ENCODE results near the gene PARD3.

PARD3 gene

DNA sequence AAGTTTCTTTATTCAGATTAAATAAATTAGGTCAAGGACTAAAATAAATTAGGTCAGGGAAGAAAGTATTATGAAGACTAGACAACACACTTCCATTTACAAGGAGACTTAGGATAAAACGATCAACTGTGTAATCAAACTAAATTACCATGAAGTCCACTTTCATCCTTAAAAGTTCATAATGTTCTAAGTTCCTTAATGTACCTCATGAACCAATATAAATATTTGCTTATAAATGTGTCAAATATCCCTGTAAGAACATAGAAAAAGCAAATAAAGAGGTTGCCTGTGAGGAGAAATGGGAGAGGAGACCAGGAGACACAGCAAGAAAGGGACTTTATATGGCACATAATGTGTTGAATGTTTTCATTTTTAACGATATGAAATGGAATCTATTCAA lies 345.6 kb downstream of the PARD3 start:
- H3K9me3 ChIP-seq (ENCODE audit: control insufficient read depth, insufficient read depth, low read length), result no peaks in the 10 kb centered on the region
- no peaks in the 10 kb centered on the region for H3K4me1 ChIP-seq (ENCODE audit: control insufficient read depth, low read length)
- H3K9me2 ChIP-seq (replicated peaks; ENCODE audit: control insufficient read depth, low read length), result no peaks in the 10 kb centered on the region
- H4K20me1 ChIP-seq (ENCODE audit: control insufficient read depth, insufficient read depth, low read depth, low read length), result no peaks in the 10 kb centered on the region
- no peak overlapping the region for H3K4me2 ChIP-seq (ENCODE audit: low read length)
- TF ChIP-seq, protein P1, sequence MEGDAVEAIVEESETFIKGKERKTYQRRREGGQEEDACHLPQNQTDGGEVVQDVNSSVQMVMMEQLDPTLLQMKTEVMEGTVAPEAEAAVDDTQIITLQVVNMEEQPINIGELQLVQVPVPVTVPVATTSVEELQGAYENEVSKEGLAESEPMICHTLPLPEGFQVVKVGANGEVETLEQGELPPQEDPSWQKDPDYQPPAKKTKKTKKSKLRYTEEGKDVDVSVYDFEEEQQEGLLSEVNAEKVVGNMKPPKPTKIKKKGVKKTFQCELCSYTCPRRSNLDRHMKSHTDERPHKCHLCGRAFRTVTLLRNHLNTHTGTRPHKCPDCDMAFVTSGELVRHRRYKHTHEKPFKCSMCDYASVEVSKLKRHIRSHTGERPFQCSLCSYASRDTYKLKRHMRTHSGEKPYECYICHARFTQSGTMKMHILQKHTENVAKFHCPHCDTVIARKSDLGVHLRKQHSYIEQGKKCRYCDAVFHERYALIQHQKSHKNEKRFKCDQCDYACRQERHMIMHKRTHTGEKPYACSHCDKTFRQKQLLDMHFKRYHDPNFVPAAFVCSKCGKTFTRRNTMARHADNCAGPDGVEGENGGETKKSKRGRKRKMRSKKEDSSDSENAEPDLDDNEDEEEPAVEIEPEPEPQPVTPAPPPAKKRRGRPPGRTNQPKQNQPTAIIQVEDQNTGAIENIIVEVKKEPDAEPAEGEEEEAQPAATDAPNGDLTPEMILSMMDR (IDR thresholded peaks at IDR 0.05; ENCODE audit: low read depth, low read length, poor library complexity, severe bottlenecking), result no peak
- TF ChIP-seq EZH2phosphoT487 (IDR thresholded peaks at IDR 0.05; ENCODE audit: borderline replicate concordance, low read length), result no peak
- H3F3A ChIP-seq (ENCODE audit: control insufficient read depth, insufficient read depth), result no peaks in the 10 kb centered on the region
- no peak overlapping the region for H3K4me3 ChIP-seq (ENCODE audit: low read length)
- no peaks in the 10 kb centered on the region for H3K79me2 ChIP-seq (ENCODE audit: control insufficient read depth, low read length)
- H3K36me3 ChIP-seq (ENCODE audit: control insufficient read depth, low read length), result no peaks in the 10 kb centered on the region
- no peaks in the 10 kb centered on the region for H3K27me3 ChIP-seq (ENCODE audit: control insufficient read depth, low read length)
- no peak overlapping the region for H3K27ac ChIP-seq (ENCODE audit: low read depth, low read length)

DNA sequence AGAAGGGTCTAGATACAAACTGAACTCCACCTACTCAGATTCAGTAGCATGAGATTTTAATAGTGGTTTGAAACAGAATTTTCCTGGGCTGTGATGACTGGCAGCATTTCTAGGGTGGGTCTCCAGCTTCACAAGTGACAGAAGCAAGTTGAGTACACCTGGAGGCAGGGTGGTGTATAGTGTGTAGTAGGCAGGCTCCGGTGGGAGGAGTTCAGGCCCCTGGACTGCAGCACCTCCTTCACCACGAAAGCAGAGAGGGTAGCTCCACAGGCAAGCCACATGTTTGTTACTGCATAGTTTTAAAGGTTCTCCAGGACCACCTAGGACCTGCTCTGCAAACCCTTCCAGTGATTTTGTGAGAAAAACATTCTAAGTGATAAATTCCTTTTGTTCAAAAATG lies 347.2 kb downstream of the PARD3 start:
- H3K4me3 ChIP-seq (ENCODE audit: low read length), result no peak overlapping the region
- H3K4me2 ChIP-seq (ENCODE audit: low read length), result no peak overlapping the region
- H3K9me2 ChIP-seq (replicated peaks; ENCODE audit: control insufficient read depth, low read length), result no peaks in the 10 kb centered on the region
- H3K9me3 ChIP-seq (ENCODE audit: control insufficient read depth, insufficient read depth, low read length), result no peaks in the 10 kb centered on the region
- TF ChIP-seq, protein P1 (IDR thresholded peaks at IDR 0.05; ENCODE audit: low read depth, low read length, poor library complexity, severe bottlenecking), result no peak
- no peak for TF ChIP-seq EZH2phosphoT487 (IDR thresholded peaks at IDR 0.05; ENCODE audit: borderline replicate concordance, low read length)
- H3K36me3 ChIP-seq (ENCODE audit: control insufficient read depth, low read length), result no peaks in the 10 kb centered on the region
- H3K4me1 ChIP-seq (ENCODE audit: control insufficient read depth, low read length), result no peaks in the 10 kb centered on the region
- no peaks in the 10 kb centered on the region for H3K79me2 ChIP-seq (ENCODE audit: control insufficient read depth, low read length)
- H3F3A ChIP-seq (ENCODE audit: control insufficient read depth, insufficient read depth), result no peaks in the 10 kb centered on the region
- H4K20me1 ChIP-seq (ENCODE audit: control insufficient read depth, insufficient read depth, low read depth, low read length), result no peaks in the 10 kb centered on the region
- no peaks in the 10 kb centered on the region for H3K27me3 ChIP-seq (ENCODE audit: control insufficient read depth, low read length)
- no peak overlapping the region for H3K27ac ChIP-seq (ENCODE audit: low read depth, low read length)

DNA sequence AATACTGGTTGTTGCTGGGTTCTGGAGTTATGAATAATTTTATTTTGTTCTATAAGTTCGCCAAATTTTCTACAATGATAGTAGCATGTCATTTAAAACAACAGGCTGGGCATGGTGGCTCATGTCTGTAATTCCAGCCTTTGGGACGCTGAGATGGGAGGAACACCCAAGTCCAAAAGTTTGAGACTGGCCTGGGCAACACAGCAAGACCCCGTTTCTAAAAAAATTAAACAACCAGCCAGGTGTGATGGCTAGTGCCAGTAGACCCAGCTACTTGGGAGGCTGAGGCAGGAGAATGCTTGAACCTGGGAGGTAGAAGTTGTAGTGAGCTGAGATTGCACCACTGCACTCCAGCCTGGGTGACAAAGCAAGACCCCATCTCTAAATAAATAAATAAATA lies 347.7 kb downstream of the PARD3 start:
- no peaks in the 10 kb centered on the region for H3K36me3 ChIP-seq (ENCODE audit: control insufficient read depth, low read length)
- H3K4me1 ChIP-seq (ENCODE audit: control insufficient read depth, low read length), result no peaks in the 10 kb centered on the region
- no peaks in the 10 kb centered on the region for H3K79me2 ChIP-seq (ENCODE audit: control insufficient read depth, low read length)
- no peaks in the 10 kb centered on the region for H3K9me3 ChIP-seq (ENCODE audit: control insufficient read depth, insufficient read depth, low read length)
- no peaks in the 10 kb centered on the region for H3K9me2 ChIP-seq (replicated peaks; ENCODE audit: control insufficient read depth, low read length)
- no peaks in the 10 kb centered on the region for H3K27me3 ChIP-seq (ENCODE audit: control insufficient read depth, low read length)
- H3F3A ChIP-seq (ENCODE audit: control insufficient read depth, insufficient read depth), result no peaks in the 10 kb centered on the region
- H4K20me1 ChIP-seq (ENCODE audit: control insufficient read depth, insufficient read depth, low read depth, low read length), result no peaks in the 10 kb centered on the region
- H3K27ac ChIP-seq (ENCODE audit: low read depth, low read length), result no peak overlapping the region
- H3K4me2 ChIP-seq (ENCODE audit: low read length), result no peak overlapping the region
- H3K4me3 ChIP-seq (ENCODE audit: low read length), result no peak overlapping the region
- no peak for TF ChIP-seq EZH2phosphoT487 (IDR thresholded peaks at IDR 0.05; ENCODE audit: borderline replicate concordance, low read length)
- TF ChIP-seq, protein P1 (IDR thresholded peaks at IDR 0.05; ENCODE audit: low read depth, low read length, poor library complexity, severe bottlenecking), result no peak

DNA sequence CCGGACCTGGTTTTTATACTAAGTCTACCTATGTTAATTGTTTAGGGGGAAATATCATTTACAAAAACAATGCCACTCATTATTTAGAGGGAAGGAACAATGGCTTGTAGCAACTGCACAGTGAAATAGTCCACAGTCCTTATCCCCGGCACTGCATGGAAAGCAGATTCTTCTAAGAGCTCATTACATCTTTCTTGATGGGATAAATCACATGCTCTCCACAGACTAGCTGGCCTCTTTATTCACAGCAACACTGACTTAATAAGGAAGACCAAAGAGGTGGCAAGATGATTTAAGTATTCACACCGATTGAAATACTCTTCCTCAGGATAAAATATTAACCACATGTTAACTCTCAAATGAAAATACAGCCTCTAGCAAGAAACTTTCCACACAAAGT lies 349.4 kb downstream of the PARD3 start:
- Histone ChIP-seq H3F3A (ENCODE audit: control insufficient read depth, insufficient read depth) (no peaks in the 10 kb centered on the region), H3K79me2 (ENCODE audit: control insufficient read depth, low read length) (no peaks in the 10 kb centered on the region), H3K4me3 (ENCODE audit: low read length) (no peak overlapping the region), H3K27ac (ENCODE audit: low read depth, low read length) (no peak overlapping the region), H3K36me3 (ENCODE audit: control insufficient read depth, low read length) (no peaks in the 10 kb centered on the region), H3K4me1 (ENCODE audit: control insufficient read depth, low read length) (no peaks in the 10 kb centered on the region), H3K9me3 (ENCODE audit: control insufficient read depth, insufficient read depth, low read length) (no peaks in the 10 kb centered on the region), H4K20me1 (ENCODE audit: control insufficient read depth, insufficient read depth, low read depth, low read length) (no peaks in the 10 kb centered on the region), H3K9me2 (replicated peaks; ENCODE audit: control insufficient read depth, low read length) (no peaks in the 10 kb centered on the region), H3K27me3 (ENCODE audit: control insufficient read depth, low read length) (no peaks in the 10 kb centered on the region), H3K4me2 (ENCODE audit: low read length) (no peak overlapping the region)
- TF ChIP-seq, protein P1 (IDR thresholded peaks at IDR 0.05; ENCODE audit: low read depth, low read length, poor library complexity, severe bottlenecking), result no peak
- no peak for TF ChIP-seq EZH2phosphoT487 (IDR thresholded peaks at IDR 0.05; ENCODE audit: borderline replicate concordance, low read length)
